ENCODE results near the gene MTCP1.
A peak's percentile ranks its signal among the peaks of the same experiment; 100 is the strongest.

Gene MTCP1

GRCh38 chrX:155054255-155054654 lies 16.7 kb downstream of the MTCP1 start:
- no peaks in the 10 kb centered on the region for H3K9me3 ChIP-seq (ENCODE audit: control insufficient read depth, low read length)
- H3K36me3 ChIP-seq (ENCODE audit: control insufficient read depth, insufficient read depth, low read length): peaks cover 4% of the 10 kb centered on the region
- H3K27me3 ChIP-seq (replicated peaks; ENCODE audit: control insufficient read depth, insufficient read depth, low read length, poor library complexity, severe bottlenecking): no peaks in the 10 kb centered on the region
- peaks cover 9% of the 10 kb centered on the region for H3K4me1 ChIP-seq (ENCODE audit: control insufficient read depth, insufficient read depth, low read length, poor library complexity, severe bottlenecking)
- no peak for DNase-seq
- no peak overlapping the region for H3K4me3 ChIP-seq (ENCODE audit: insufficient read depth, low read depth, low read length, poor library complexity, severe bottlenecking)
- H3K27ac ChIP-seq (ENCODE audit: insufficient read depth, low read length, poor library complexity, severe bottlenecking): no peak overlapping the region

DNA sequence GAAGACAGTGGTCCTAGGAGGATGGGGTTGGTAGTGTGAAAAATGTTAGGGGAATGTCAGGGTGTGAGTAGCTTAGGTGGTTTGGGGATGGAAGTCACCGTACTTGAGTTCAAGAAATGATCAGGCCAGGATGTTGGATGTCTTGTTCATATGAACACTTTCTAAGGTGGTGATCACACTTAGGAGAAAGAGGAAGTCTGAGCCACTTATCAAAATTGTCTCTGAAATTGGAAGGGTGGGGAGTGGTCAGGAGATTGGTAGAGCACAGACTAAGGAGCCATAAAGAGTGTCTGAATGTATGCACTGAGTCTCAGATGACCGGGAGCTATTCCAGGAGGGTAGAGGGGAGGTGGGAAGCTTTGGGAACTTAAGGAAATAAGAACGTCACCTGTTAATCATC lies 17.3 kb downstream of the MTCP1 start:
- peaks cover 4% of the 10 kb centered on the region for H3K36me3 ChIP-seq (ENCODE audit: control insufficient read depth, insufficient read depth, low read length)
- no peaks in the 10 kb centered on the region for H3K27me3 ChIP-seq (replicated peaks; ENCODE audit: control insufficient read depth, insufficient read depth, low read length, poor library complexity, severe bottlenecking)
- no peak overlapping the region for H3K27ac ChIP-seq (ENCODE audit: insufficient read depth, low read length, poor library complexity, severe bottlenecking)
- no peaks in the 10 kb centered on the region for H3K9me3 ChIP-seq (ENCODE audit: control insufficient read depth, low read length)
- no peak overlapping the region for H3K4me3 ChIP-seq (ENCODE audit: insufficient read depth, low read depth, low read length, poor library complexity, severe bottlenecking)
- no peak for DNase-seq
- peaks cover 9% of the 10 kb centered on the region for H3K4me1 ChIP-seq (ENCODE audit: control insufficient read depth, insufficient read depth, low read length, poor library complexity, severe bottlenecking)

DNA sequence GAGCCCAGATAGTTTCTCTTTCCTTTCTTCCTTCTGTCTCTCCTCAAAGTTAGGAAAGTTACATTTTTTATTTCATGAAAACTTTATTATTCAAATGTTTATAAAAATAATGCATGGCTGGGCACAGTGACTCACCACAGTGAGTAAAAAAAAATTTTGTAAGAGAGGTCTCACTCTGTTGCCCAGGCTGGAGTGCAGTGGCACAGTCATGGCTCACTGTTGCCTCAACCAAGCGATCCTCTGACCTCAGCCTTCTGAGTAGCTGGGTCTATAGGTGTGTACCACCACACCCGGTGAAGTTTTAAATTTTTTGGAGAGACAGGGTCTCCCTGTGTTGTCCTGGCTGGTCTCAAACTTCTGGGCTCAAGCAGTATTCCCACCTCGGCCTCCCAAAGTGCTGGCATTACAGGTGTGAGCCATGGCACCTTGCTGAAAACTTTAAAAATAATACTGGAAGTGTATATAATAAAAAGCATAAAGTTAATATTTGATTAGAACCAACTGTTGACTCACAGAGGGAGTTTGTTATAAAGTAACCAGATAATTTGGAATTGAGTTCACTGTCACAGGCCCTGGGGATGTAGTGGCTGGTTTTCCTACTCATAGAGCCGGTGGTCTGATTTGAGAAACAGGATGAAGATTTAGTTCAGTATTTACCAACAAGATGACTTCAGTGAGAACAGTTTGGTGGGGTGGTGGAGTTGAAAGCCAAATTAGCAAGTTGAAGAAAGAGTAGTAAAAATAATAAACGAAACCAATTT lies 18.0 kb downstream of the MTCP1 start:
- Histone ChIP-seq H3K9me3 (ENCODE audit: control insufficient read depth, low read length) (no peaks in the 10 kb centered on the region), H3K27ac (ENCODE audit: insufficient read depth, low read length, poor library complexity, severe bottlenecking) (no peak overlapping the region), H3K4me3 (ENCODE audit: insufficient read depth, low read depth, low read length, poor library complexity, severe bottlenecking) (no peak overlapping the region), H3K4me1 (ENCODE audit: control insufficient read depth, insufficient read depth, low read length, poor library complexity, severe bottlenecking) (peaks cover 9% of the 10 kb centered on the region), H3K27me3 (replicated peaks; ENCODE audit: control insufficient read depth, insufficient read depth, low read length, poor library complexity, severe bottlenecking) (no peaks in the 10 kb centered on the region), H3K36me3 (ENCODE audit: control insufficient read depth, insufficient read depth, low read length) (peaks cover 4% of the 10 kb centered on the region)
- DNase-seq: no peak

DNA sequence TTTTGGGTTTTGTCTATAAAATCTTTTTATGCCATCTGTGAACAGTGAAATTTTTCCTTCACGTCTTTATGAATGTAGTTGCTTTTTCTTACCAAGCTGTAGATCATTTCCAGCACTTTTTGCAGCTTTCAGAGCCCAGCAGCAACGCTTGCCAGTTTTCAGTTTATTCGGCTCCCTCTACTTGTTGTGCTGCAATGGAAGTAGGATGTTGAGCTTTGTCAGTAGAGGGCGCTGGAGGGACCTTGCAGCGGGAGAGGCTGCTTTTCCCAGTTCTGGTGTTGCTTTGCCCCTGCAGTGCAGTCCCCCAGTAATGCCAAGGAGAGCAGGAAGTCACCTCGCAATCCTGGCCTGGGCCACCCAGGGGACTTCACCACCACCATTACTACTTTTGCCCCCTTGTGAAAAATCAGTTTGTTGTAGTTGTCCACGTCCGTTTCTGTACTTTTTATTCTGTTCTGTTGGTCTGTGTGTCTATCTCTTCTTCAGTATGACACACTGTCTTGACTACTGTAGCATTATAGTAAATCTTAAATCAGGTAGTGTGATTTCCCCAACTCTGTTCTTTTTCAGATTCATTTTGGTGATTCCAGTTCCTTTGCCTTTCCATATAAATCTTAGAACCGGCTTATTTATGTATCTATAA lies 21.8 kb downstream of the MTCP1 start:
- Histone ChIP-seq H3K27ac (ENCODE audit: insufficient read depth, low read length, poor library complexity, severe bottlenecking) (no peak overlapping the region), H3K27me3 (replicated peaks; ENCODE audit: control insufficient read depth, insufficient read depth, low read length, poor library complexity, severe bottlenecking) (no peaks in the 10 kb centered on the region), H3K4me3 (ENCODE audit: insufficient read depth, low read depth, low read length, poor library complexity, severe bottlenecking) (no peak overlapping the region), H3K9me3 (ENCODE audit: control insufficient read depth, low read length) (no peaks in the 10 kb centered on the region), H3K4me1 (ENCODE audit: control insufficient read depth, insufficient read depth, low read length, poor library complexity, severe bottlenecking) (no peaks in the 10 kb centered on the region), H3K36me3 (ENCODE audit: control insufficient read depth, insufficient read depth, low read length) (peaks cover 8% of the 10 kb centered on the region)
- DNase-seq: peak; percentile 7 to 16 (median 9)

GRCh38 chrX:155046811-155047528 lies 24.0 kb downstream of the MTCP1 start:
- Histone ChIP-seq H3K4me1 (ENCODE audit: control insufficient read depth, insufficient read depth, low read length, poor library complexity, severe bottlenecking) (no peaks in the 10 kb centered on the region), H3K36me3 (ENCODE audit: control insufficient read depth, insufficient read depth, low read length) (peaks cover 4% of the 10 kb centered on the region), H3K27ac (ENCODE audit: insufficient read depth, low read length, poor library complexity, severe bottlenecking) (no peak overlapping the region), H3K4me3 (ENCODE audit: insufficient read depth, low read depth, low read length, poor library complexity, severe bottlenecking) (no peak overlapping the region), H3K27me3 (replicated peaks; ENCODE audit: control insufficient read depth, insufficient read depth, low read length, poor library complexity, severe bottlenecking) (no peaks in the 10 kb centered on the region), H3K9me3 (ENCODE audit: control insufficient read depth, low read length) (no peaks in the 10 kb centered on the region)
- no peak for DNase-seq

DNA sequence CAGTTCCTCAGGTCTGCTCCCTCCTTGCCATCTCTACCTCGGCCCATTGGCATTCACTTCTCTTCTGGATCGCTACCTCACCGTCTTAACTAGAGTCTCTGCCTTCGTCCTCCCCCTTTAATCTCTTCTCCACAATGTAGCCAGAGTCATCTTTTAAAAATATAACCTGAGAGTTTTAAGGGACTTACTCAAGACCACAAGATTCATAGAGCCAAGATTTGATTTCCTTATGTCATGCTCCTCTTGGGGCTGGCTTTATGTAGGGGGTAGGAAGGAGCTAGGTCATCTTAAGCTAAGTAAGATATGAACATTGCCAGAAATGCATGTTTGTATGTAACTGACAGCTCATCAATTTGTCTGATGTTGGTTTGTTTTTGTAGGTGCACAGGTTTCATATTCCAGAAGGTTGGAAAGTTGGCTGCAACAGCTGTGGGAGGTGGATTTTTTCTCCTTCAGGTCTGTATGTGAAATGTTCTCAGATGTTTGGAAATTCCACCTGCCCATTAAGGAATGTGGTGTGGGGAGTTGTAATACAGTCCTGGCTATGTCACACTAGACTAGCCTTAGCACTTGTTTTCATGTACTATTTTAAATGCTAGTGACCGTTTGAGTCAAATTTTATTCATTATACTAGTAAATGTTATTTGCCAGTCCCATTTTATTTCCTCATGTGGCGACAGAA lies 24.7 kb downstream of the MTCP1 start:
- Histone ChIP-seq H3K27me3 (replicated peaks; ENCODE audit: control insufficient read depth, insufficient read depth, low read length, poor library complexity, severe bottlenecking) (no peaks in the 10 kb centered on the region), H3K36me3 (ENCODE audit: control insufficient read depth, insufficient read depth, low read length) (peaks cover 4% of the 10 kb centered on the region), H3K9me3 (ENCODE audit: control insufficient read depth, low read length) (no peaks in the 10 kb centered on the region), H3K4me3 (ENCODE audit: insufficient read depth, low read depth, low read length, poor library complexity, severe bottlenecking) (no peak overlapping the region), H3K27ac (ENCODE audit: insufficient read depth, low read length, poor library complexity, severe bottlenecking) (no peak overlapping the region), H3K4me1 (ENCODE audit: control insufficient read depth, insufficient read depth, low read length, poor library complexity, severe bottlenecking) (no peaks in the 10 kb centered on the region)
- no peak for DNase-seq

DNA sequence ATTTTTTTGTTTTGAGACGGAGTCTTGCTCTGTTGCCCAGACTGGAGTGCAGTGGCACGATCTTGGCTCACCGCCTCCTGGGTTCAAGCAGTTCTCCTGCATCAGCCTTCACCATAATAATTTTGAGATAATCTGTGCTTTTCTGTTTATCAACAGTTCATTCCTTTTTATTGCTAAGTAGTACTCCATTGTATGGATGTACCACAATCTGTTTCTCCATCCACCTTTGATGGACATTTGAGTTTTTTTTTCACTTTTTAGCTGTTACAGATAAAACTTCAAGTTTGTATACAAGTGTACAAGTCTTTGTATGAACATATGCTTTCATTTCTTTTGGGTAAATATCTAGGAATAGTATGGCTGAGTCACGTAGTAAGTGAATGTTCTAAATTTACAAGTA lies 35.2 kb downstream of the MTCP1 start:
- H3K36me3 ChIP-seq (ENCODE audit: control insufficient read depth, insufficient read depth, low read length): peaks cover 8% of the 10 kb centered on the region
- H3K4me3 ChIP-seq (ENCODE audit: insufficient read depth, low read depth, low read length, poor library complexity, severe bottlenecking): no peak overlapping the region
- H3K9me3 ChIP-seq (ENCODE audit: control insufficient read depth, low read length): no peaks in the 10 kb centered on the region
- H3K27ac ChIP-seq (ENCODE audit: insufficient read depth, low read length, poor library complexity, severe bottlenecking): no peak overlapping the region
- no peak for DNase-seq
- no peaks in the 10 kb centered on the region for H3K27me3 ChIP-seq (replicated peaks; ENCODE audit: control insufficient read depth, insufficient read depth, low read length, poor library complexity, severe bottlenecking)
- H3K4me1 ChIP-seq (ENCODE audit: control insufficient read depth, insufficient read depth, low read length, poor library complexity, severe bottlenecking): no peaks in the 10 kb centered on the region

GRCh38 chrX:155031657-155032056 lies 39.3 kb downstream of the MTCP1 start:
- H3K4me1 ChIP-seq (ENCODE audit: control insufficient read depth, insufficient read depth, low read length, poor library complexity, severe bottlenecking): no peaks in the 10 kb centered on the region
- H3K9me3 ChIP-seq (ENCODE audit: control insufficient read depth, low read length): no peaks in the 10 kb centered on the region
- H3K27ac ChIP-seq (ENCODE audit: insufficient read depth, low read length, poor library complexity, severe bottlenecking): no peak overlapping the region
- H3K36me3 ChIP-seq (ENCODE audit: control insufficient read depth, insufficient read depth, low read length): peaks cover 8% of the 10 kb centered on the region
- H3K27me3 ChIP-seq (replicated peaks; ENCODE audit: control insufficient read depth, insufficient read depth, low read length, poor library complexity, severe bottlenecking): no peaks in the 10 kb centered on the region
- no peak for DNase-seq
- H3K4me3 ChIP-seq (ENCODE audit: insufficient read depth, low read depth, low read length, poor library complexity, severe bottlenecking): no peak overlapping the region

- Histone ChIP-seq H3K4me3 (ENCODE audit: insufficient read depth, low read depth, low read length, poor library complexity, severe bottlenecking) (no peak overlapping the region), H3K36me3 (ENCODE audit: control insufficient read depth, insufficient read depth, low read length) (no peaks in the 10 kb centered on the region), H3K27me3 (replicated peaks; ENCODE audit: control insufficient read depth, insufficient read depth, low read length, poor library complexity, severe bottlenecking) (no peaks in the 10 kb centered on the region), H3K27ac (ENCODE audit: insufficient read depth, low read length, poor library complexity, severe bottlenecking) (no peak overlapping the region), H3K4me1 (ENCODE audit: control insufficient read depth, insufficient read depth, low read length, poor library complexity, severe bottlenecking) (no peaks in the 10 kb centered on the region), H3K9me3 (ENCODE audit: control insufficient read depth, low read length) (no peaks in the 10 kb centered on the region)
- no peak for DNase-seq
Measured at GRCh38 chrX:155028877-155029291, 42.1 kb downstream of the MTCP1 start.
